SK-N-SH treated with all-trans-retinoic acid at 6 μM for 48 hours (cell line): ENCODE data around the gene DLG2.

Experiments used
- ATAC-seq: fragments of 200-7000 bp; cut with Tn5 transposase; 3 replicates; pipeline ENCODE4 v1.9.1; 2020; ENCODE audit warnings: mild to moderate bottlenecking, moderate library complexity
- ARNTL ChIP-seq: fragments of 450-650 bp; formaldehyde crosslinking; IDR thresholded peaks from 2 replicates; pipeline ENCODE4 v1.5.0; 2020; ENCODE audit warnings: low read depth, mild to moderate bottlenecking, moderate library complexity, borderline replicate concordance
- BACH2 ChIP-seq: fragments of 250-450 bp; sonication (Bioruptor Pico); IDR thresholded peaks from 2 replicates; pipeline ENCODE4 v1.9.0; 2021; ENCODE audit warnings: mild to moderate bottlenecking, borderline replicate concordance
- CSDC2 ChIP-seq: fragments of 250-450 bp; sonication (Bioruptor Pico); IDR thresholded peaks from 2 replicates; pipeline ENCODE4 v1.5.0; 2020; ENCODE audit warnings: mild to moderate bottlenecking, moderate library complexity
- ESRRG ChIP-seq: fragments of 250-450 bp; sonication (Bioruptor Pico); IDR thresholded peaks from 2 replicates; pipeline ENCODE4 v1.6.1; 2021; ENCODE audit warnings: mild to moderate bottlenecking
- GLIS3 ChIP-seq: fragments of 250-450 bp; sonication (Bioruptor Pico); IDR thresholded peaks from 2 replicates; pipeline ENCODE4 v1.5.0; 2020; ENCODE audit warnings: mild to moderate bottlenecking, moderate library complexity
- OSR1 ChIP-seq: fragments of 250-450 bp; sonication (Bioruptor Pico); IDR thresholded peaks from 2 replicates; pipeline ENCODE4 v1.8.0; 2022; ENCODE audit warnings: moderate library complexity, mild to moderate bottlenecking, inconsistent platforms
- PPARA ChIP-seq: fragments of 250-450 bp; sonication (Bioruptor Pico); IDR thresholded peaks from 2 replicates; pipeline ENCODE4 v1.5.0; 2020; ENCODE audit warnings: mild to moderate bottlenecking, borderline replicate concordance
- SNAI2 ChIP-seq: fragments of 250-450 bp; sonication (Bioruptor Pico); IDR thresholded peaks from 2 replicates; pipeline ENCODE4 v1.5.0; 2020; ENCODE audit warnings: mild to moderate bottlenecking, moderate library complexity
- TCF4 ChIP-seq: fragments of 250-450 bp; sonication (Bioruptor Pico); IDR thresholded peaks from 2 replicates; pipeline ENCODE4 v1.8.0; 2021; ENCODE audit warnings: mild to moderate bottlenecking, moderate library complexity, borderline replicate concordance
- TOX ChIP-seq: fragments of 250-450 bp; sonication (Bioruptor Pico); IDR thresholded peaks from 2 replicates; pipeline ENCODE4 v1.8.0; 2021; ENCODE audit warnings: mild to moderate bottlenecking, moderate library complexity, borderline replicate concordance
- ZC3H10 ChIP-seq: fragments of 250-450 bp; sonication (Bioruptor Pico); IDR thresholded peaks from 2 replicates; pipeline ENCODE4 v1.5.1; 2021; ENCODE audit warnings: mild to moderate bottlenecking, moderate library complexity
- ZFP3 ChIP-seq: fragments of 250-450 bp; sonication (Bioruptor Pico); IDR thresholded peaks from 2 replicates; pipeline ENCODE4 v1.5.0; 2020; ENCODE audit warnings: mild to moderate bottlenecking, moderate library complexity
- ZFP30 ChIP-seq: fragments of 450-650 bp; formaldehyde crosslinking; IDR thresholded peaks from 2 replicates; pipeline ENCODE4 v1.5.0; 2022; ENCODE audit warnings: mild to moderate bottlenecking, moderate library complexity
- ZNF565 ChIP-seq: fragments of 450-650 bp; formaldehyde crosslinking; conservative IDR thresholded peaks from 2 replicates; pipeline ENCODE4 v1.5.0; 2020; ENCODE audit warnings: low read depth, mild to moderate bottlenecking, moderate library complexity
- ZNF70 ChIP-seq: fragments of 450-650 bp; formaldehyde crosslinking; IDR thresholded peaks from 2 replicates; pipeline ENCODE4 v1.5.0; 2020; ENCODE audit warnings: mild to moderate bottlenecking, moderate library complexity
- ZNF8 ChIP-seq: fragments of 450-650 bp; formaldehyde crosslinking; IDR thresholded peaks from 2 replicates; pipeline ENCODE4 v1.5.0; 2020; ENCODE audit warnings: mild to moderate bottlenecking, moderate library complexity
- TF ChIP-seq, protein P1 (sequence below): fragments of 250-450 bp; sonication (Bioruptor Pico); IDR thresholded peaks from 2 replicates; pipeline ENCODE4 v1.5.0; 2020; ENCODE audit warnings: mild to moderate bottlenecking, moderate library complexity
- TF ChIP-seq, protein P2 (sequence below): fragments of 250-450 bp; sonication (Bioruptor Pico); IDR thresholded peaks from 2 replicates; pipeline ENCODE4 v1.5.1; 2021; ENCODE audit warnings: mild to moderate bottlenecking, moderate library complexity
- TF ChIP-seq, protein P3 (sequence below): fragments of 250-450 bp; sonication (Bioruptor Pico); IDR thresholded peaks from 2 replicates; pipeline ENCODE4 v1.8.0; 2021; ENCODE audit warnings: low read depth, mild to moderate bottlenecking, moderate library complexity, borderline replicate concordance
- TF ChIP-seq, protein P4 (sequence below): fragments of 250-450 bp; sonication (Bioruptor Pico); IDR thresholded peaks from 2 replicates; pipeline ENCODE4 v1.5.1; 2020; ENCODE audit warnings: low read depth, mild to moderate bottlenecking, moderate library complexity

DLG2 gene

DNA sequence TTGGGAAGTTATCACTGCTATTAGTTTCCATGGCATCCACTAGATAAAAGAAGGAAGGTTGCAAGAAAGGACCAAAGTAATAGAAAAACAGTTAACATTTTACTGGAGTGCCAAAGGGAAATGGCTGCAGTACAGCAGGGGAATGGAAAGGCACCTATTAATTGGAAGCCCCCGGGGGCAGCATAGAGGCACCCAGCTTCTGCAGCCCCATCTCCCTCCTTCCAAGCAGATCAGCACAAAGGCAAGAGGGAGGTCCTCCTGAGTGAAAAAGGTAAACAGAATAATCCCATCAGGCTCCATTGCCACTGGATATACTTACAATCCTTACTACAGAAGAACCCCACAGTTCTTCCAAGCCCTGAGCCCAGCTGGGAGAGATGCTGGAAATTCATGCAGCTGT, 887.1 kb downstream of the DLG2 start (continued):
- TF ChIP-seq CSDC2 (CRISPR knock-in tag) (no peak), ZNF565 (CRISPR knock-in tag) (no peak), SNAI2 (CRISPR knock-in tag) (no peak), GLIS3 (no peak)
- TF ChIP-seq, protein P1, sequence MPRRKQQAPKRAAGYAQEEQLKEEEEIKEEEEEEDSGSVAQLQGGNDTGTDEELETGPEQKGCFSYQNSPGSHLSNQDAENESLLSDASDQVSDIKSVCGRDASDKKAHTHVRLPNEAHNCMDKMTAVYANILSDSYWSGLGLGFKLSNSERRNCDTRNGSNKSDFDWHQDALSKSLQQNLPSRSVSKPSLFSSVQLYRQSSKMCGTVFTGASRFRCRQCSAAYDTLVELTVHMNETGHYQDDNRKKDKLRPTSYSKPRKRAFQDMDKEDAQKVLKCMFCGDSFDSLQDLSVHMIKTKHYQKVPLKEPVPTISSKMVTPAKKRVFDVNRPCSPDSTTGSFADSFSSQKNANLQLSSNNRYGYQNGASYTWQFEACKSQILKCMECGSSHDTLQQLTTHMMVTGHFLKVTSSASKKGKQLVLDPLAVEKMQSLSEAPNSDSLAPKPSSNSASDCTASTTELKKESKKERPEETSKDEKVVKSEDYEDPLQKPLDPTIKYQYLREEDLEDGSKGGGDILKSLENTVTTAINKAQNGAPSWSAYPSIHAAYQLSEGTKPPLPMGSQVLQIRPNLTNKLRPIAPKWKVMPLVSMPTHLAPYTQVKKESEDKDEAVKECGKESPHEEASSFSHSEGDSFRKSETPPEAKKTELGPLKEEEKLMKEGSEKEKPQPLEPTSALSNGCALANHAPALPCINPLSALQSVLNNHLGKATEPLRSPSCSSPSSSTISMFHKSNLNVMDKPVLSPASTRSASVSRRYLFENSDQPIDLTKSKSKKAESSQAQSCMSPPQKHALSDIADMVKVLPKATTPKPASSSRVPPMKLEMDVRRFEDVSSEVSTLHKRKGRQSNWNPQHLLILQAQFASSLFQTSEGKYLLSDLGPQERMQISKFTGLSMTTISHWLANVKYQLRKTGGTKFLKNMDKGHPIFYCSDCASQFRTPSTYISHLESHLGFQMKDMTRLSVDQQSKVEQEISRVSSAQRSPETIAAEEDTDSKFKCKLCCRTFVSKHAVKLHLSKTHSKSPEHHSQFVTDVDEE (CRISPR knock-in tag) = no peak
- TF ChIP-seq, protein P2, sequence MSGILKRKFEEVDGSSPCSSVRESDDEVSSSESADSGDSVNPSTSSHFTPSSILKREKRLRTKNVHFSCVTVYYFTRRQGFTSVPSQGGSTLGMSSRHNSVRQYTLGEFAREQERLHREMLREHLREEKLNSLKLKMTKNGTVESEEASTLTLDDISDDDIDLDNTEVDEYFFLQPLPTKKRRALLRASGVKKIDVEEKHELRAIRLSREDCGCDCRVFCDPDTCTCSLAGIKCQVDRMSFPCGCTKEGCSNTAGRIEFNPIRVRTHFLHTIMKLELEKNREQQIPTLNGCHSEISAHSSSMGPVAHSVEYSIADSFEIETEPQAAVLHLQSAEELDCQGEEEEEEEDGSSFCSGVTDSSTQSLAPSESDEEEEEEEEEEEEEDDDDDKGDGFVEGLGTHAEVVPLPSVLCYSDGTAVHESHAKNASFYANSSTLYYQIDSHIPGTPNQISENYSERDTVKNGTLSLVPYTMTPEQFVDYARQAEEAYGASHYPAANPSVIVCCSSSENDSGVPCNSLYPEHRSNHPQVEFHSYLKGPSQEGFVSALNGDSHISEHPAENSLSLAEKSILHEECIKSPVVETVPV (CRISPR knock-in tag) = no peak

DNA sequence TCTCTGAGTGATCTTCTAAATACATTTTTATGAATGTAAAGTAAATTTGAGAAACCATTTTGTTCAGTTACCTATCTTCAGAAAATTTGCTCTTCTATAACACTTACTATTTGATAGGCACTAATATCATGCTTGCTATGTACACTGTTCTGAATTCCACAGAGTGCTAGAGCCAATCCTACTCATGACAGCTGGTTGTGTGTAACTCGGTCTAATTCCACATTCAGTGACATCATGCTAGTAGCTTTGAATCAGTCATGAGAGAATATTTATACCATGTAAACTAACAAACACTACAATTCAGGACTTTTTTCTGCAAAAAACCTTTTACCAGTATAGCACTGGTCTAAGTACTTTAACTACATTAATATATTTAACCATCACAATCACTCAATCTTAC, 902.9 kb downstream of the DLG2 start:
- TF ChIP-seq, protein P3, sequence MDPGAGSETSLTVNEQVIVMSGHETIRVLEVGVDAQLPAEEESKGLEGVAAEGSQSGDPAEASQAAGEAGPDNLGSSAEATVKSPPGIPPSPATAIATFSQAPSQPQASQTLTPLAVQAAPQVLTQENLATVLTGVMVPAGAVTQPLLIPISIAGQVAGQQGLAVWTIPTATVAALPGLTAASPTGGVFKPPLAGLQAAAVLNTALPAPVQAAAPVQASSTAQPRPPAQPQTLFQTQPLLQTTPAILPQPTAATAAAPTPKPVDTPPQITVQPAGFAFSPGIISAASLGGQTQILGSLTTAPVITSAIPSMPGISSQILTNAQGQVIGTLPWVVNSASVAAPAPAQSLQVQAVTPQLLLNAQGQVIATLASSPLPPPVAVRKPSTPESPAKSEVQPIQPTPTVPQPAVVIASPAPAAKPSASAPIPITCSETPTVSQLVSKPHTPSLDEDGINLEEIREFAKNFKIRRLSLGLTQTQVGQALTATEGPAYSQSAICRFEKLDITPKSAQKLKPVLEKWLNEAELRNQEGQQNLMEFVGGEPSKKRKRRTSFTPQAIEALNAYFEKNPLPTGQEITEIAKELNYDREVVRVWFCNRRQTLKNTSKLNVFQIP (CRISPR knock-in tag) = no peak
- TF ChIP-seq GLIS3 = no peak
- TF ChIP-seq ZC3H10 = no peak
- TF ChIP-seq ESRRG (CRISPR knock-in tag) = no peak
- TF ChIP-seq, protein P2 (CRISPR knock-in tag) = no peak
- TF ChIP-seq PPARA (CRISPR knock-in tag) = no peak
- TF ChIP-seq SNAI2 (CRISPR knock-in tag) = no peak
- TF ChIP-seq CSDC2 (CRISPR knock-in tag) = no peak
- TF ChIP-seq TOX (CRISPR knock-in tag) = no peak
- TF ChIP-seq OSR1 (CRISPR knock-in tag) = no peak
- no peak for TF ChIP-seq BACH2
- no peak for ATAC-seq

DNA sequence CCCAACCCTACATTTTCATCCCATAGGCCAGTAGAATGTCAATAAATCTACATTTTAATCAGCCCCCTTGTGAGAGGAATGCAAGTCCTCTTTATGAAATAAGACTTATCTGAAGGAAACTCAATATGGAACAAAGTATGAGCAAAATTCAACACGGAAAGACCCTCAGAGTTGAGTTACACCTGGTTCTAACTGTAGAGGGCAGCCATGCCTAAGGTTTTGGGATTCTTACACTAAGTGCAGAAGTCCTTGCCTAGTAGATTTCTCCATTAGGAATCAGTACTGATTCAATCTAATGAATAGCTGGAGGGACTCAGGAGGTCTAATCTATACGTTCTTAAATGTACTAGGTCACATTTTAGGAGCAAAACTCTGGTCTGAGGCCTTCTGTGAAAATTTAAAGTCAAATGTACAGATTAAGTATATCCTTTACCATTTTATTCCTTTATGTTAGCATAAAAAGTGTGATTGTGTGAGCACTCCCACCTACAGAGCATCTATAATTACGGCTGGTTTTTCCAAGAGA, 904.5 kb downstream of the DLG2 start:
- ATAC-seq = no peak
- TF ChIP-seq BACH2 = no peak

DNA sequence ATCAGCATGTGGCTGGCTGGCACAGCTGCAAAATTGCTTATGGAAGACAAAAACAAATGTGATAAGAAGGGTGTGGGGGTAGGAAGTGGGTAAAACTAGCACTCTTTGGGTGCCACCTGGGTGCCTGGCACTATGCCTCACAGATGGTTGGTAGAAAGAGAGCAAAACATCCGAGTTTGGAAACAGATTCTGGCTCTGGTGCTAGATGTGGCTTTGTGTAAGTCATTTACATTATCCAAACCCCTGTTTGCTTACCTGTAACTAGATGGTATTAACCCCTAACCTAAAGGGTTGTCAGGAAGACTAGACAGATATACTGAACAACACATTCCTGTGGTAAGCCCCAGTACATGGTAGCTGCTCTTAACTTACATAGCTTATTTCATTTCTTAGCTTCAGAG, 905.6 kb downstream of the DLG2 start:
- no peak for ATAC-seq
- TF ChIP-seq ESRRG (CRISPR knock-in tag) (no peak), CSDC2 (CRISPR knock-in tag) (no peak), ZNF8 (CRISPR knock-in tag) (no peak), ARNTL (no peak), ZNF70 (CRISPR knock-in tag) (no peak), TCF4 (CRISPR knock-in tag) (no peak), BACH2 (no peak), TOX (CRISPR knock-in tag) (no peak), SNAI2 (CRISPR knock-in tag) (no peak), ZFP30 (CRISPR knock-in tag) (no peak), ZFP3 (CRISPR knock-in tag) (no peak), OSR1 (CRISPR knock-in tag) (no peak)
- TF ChIP-seq, protein P2 (CRISPR knock-in tag) = no peak
- TF ChIP-seq, protein P1 (CRISPR knock-in tag) = no peak
- TF ChIP-seq, protein P3 (CRISPR knock-in tag) = no peak
- TF ChIP-seq, protein P4, sequence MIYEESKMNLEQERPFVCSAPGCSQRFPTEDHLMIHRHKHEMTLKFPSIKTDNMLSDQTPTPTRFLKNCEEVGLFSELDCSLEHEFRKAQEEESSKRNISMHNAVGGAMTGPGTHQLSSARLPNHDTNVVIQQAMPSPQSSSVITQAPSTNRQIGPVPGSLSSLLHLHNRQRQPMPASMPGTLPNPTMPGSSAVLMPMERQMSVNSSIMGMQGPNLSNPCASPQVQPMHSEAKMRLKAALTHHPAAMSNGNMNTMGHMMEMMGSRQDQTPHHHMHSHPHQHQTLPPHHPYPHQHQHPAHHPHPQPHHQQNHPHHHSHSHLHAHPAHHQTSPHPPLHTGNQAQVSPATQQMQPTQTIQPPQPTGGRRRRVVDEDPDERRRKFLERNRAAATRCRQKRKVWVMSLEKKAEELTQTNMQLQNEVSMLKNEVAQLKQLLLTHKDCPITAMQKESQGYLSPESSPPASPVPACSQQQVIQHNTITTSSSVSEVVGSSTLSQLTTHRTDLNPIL (CRISPR knock-in tag) = no peak
